VCaP (cell line): ENCODE measurements around the gene CHRNA3.

Source experiments
- H3K27ac ChIP-seq: fragments of 450-650 bp; 2 replicates; pipeline ENCODE4 v1.5.1; 2017
- CTCF ChIP-seq: fragments of 450-650 bp; conservative IDR thresholded peaks from 2 replicates; pipeline ENCODE4 v1.5.1; 2017; ENCODE audit warnings: mild to moderate bottlenecking, moderate library complexity

The CHRNA3 gene

GRCh38 chr15:78636378-78636859 lies 15.6 kb upstream of the CHRNA3 start:
- TF ChIP-seq CTCF = no peak
- no peak overlapping the region for H3K27ac ChIP-seq

DNA sequence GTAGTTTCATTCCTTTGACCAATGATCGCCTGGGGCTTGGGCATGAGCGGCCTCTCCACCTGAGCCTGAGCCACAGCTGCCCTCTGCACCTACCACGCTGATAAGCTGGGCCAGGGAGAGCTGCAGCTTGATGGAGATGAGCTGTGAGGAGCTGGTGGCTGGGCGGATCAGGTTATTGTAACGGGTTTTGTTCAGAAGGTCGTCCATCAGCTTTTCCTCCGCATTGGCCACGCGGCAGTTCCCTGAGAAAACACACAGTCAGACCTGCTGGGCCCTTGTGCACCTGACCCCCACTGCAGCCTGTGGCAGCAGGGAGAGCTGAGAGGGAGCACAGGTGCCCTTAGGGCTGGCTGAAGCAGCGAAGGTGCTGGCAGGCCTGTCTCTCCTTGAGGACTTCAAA lies 14.6 kb upstream of the CHRNA3 start:
- H3K27ac ChIP-seq = no peak overlapping the region
- no peak for TF ChIP-seq CTCF

GRCh38 chr15:78634210-78635145 lies 13.7 kb upstream of the CHRNA3 start:
- no peak overlapping the region for H3K27ac ChIP-seq
- no peak for TF ChIP-seq CTCF

- TF ChIP-seq CTCF = no peak
- no peak overlapping the region for H3K27ac ChIP-seq
Measured at GRCh38 chr15:78633348-78633747, 12.6 kb upstream of the CHRNA3 start.

GRCh38 chr15:78630886-78631633 lies 10.3 kb upstream of the CHRNA3 start:
- H3K27ac ChIP-seq = no peak overlapping the region
- no peak for TF ChIP-seq CTCF

DNA sequence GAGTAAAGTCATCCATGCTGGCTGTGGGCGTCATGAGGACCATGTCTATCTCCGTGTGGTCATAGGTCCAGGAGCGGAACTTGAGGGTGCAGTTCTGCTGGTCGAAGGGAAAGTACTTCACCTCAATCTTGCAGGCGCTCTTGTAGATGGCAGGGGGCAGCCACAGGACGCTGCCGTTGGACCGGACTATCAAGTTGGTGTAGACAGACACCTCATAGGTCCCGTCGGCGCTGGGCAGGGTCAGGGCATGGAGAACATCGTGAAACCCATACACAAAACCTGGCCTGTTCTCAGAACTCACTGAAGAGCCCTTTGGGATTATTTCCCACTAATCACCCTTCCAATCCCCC lies 8.9 kb upstream of the CHRNA3 start:
- no peak for TF ChIP-seq CTCF
- H3K27ac ChIP-seq = no peak overlapping the region

DNA sequence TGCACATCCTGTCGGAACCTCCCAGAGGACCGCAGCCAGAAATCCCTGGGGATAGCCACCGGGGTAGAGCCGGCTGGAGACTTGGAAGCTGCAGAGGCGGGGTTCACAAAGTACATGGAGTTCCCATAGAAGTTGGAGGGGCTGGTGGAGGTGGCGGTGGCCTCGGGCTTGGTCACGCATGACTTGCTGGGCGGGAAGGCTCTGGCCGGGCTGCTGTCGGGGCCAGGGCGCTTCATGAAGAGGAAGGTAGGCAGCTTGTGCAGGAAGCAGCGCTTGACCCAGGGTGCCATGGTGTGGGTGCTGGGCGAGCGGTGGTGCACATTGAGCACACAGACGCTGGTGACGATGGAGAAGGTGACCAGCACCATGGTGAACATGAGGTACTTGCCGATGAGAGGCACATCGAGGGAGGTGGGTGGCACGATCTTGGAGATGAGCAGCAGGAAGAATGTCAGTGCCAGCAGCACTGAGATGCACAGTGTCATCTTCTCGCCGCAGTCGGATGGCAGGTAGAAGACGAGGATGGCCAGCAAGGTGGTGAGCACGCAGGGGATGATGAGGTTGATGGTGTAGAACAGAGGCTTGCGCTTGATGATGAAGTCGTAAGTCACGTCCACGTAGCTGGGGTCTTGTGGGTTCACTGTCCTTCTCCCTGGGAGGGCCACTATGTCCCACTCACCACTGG lies 8.4 kb upstream of the CHRNA3 start:
- no peak overlapping the region for H3K27ac ChIP-seq
- no peak for TF ChIP-seq CTCF
